SK-N-SH (cell line): Measurements from ENCODE around the gene MRPL58. TPM values are rescaled to one million over a fixed set of nuclear protein-coding genes. Genes with fewer than 3 reads are reported as not detected.
"Not testable (repeated sequence)": the region's sequence is repeated elsewhere in the genome, so short reads cannot be mapped to it uniquely, and the experiment has no call there.

Experiments used
- CTCF ChIA-PET: fragments of 300-600, 350-600 bp; formaldehyde crosslinking; extraction: SDS; loops from one replicate; lab custom pipeline; 2021; lab: Yijun Ruan, JAX
- POLR2A ChIA-PET: fragments of 350-600 bp; sonication (Branson Sonifier 250); formaldehyde crosslinking; extraction: SDS; loops from one replicate; lab custom pipeline; 2020; ENCODE audit warnings: antibody characterized with exemption, inconsistent platforms; lab: Yijun Ruan, JAX
- DNase-seq: peaks from one replicate; pipeline ENCODE4 v3.0.0; 2012
- H2AFZ ChIP-seq: fragments of 200-600 bp; sonication (generic); 2 replicates; pipeline ENCODE4 v1.8.1; 2016; ENCODE audit warnings: antibody characterized with exemption, mild to moderate bottlenecking, low read depth
- H3F3A ChIP-seq: fragments of 200-600 bp; sonication (generic); replicated peaks from 2 replicates; pipeline ENCODE3; 2016; ENCODE audit warnings: antibody characterized with exemption, mild to moderate bottlenecking; ENCODE audit not compliant: insufficient read depth
- H3K27ac ChIP-seq, 2 experiments: fragments of 200-500 bp in 1 of 2; fragments of 200-600 bp in 1 of 2; sonication (Bioruptor generic) in 1 of 2; sonication (generic), shearing (Covaris generic) in 1 of 2; 2 replicates each; pipeline versions ENCODE4 v1.5.1 to v1.6.1; 2014 to 2016; ENCODE audit warnings: low read depth in 2 of 2, inconsistent platforms in 1 of 2, low read length in 1 of 2, mild to moderate bottlenecking in 1 of 2, mixed read lengths in 1 of 2
- H3K27me3 ChIP-seq: fragments of 200-600 bp; sonication (generic), shearing (Covaris generic); 2 replicates; pipeline ENCODE4 v1.6.1; 2016; ENCODE audit warnings: mixed run types; ENCODE audit not compliant: insufficient read depth
- H3K36me3 ChIP-seq, 2 experiments: fragments of 200-500 bp in 1 of 2; fragments of 200-600 bp in 1 of 2; sonication (Bioruptor generic) in 1 of 2; sonication (generic) in 1 of 2; replicated peaks in 1 of 2; 2 replicates each; pipeline versions ENCODE3 to v1.5.1; 2014 to 2016; ENCODE audit warnings: low read length in 1 of 2, mild to moderate bottlenecking in 1 of 2; ENCODE audit not compliant: insufficient read depth in 2 of 2, control insufficient read depth in 1 of 2
- H3K4me1 ChIP-seq, 2 experiments: fragments of 200-500 bp in 1 of 2; fragments of 200-600 bp in 1 of 2; sonication (Bioruptor generic) in 1 of 2; sonication (generic), shearing (Covaris generic) in 1 of 2; 2 replicates each; pipeline versions ENCODE4 v1.5.1 to v1.6.1; 2014 to 2016; ENCODE audit warnings: low read depth in 1 of 2, low read length in 1 of 2, mixed run types in 1 of 2; ENCODE audit not compliant: insufficient read depth in 2 of 2, control insufficient read depth in 1 of 2
- H3K4me2 ChIP-seq: fragments of 200-600 bp; sonication (generic), shearing (Covaris generic); 2 replicates; pipeline ENCODE4 v1.6.1; 2017; ENCODE audit warnings: mixed run types
- H3K4me3 ChIP-seq, 2 experiments: fragments of 200-500 bp in 1 of 2; fragments of 200-600 bp in 1 of 2; sonication (Bioruptor generic) in 1 of 2; sonication (generic), shearing (Covaris generic) in 1 of 2; 2 replicates each; pipeline versions ENCODE4 v1.5.1 to v1.8.1; 2014 to 2016; ENCODE audit warnings: low read depth in 2 of 2, inconsistent platforms in 1 of 2, low read length in 1 of 2, mild to moderate bottlenecking in 1 of 2, mixed read lengths in 1 of 2, moderate library complexity in 1 of 2
- H3K79me2 ChIP-seq: fragments of 200-600 bp; sonication (generic); 2 replicates; pipeline ENCODE4 v1.8.1; 2017; ENCODE audit warnings: mild to moderate bottlenecking; ENCODE audit not compliant: insufficient read depth
- H3K9ac ChIP-seq: fragments of 200-600 bp; sonication (generic); 2 replicates; pipeline ENCODE4 v1.6.1; 2017; ENCODE audit warnings: mixed run types
- H3K9me2 ChIP-seq: fragments of 200-600 bp; sonication (generic); 2 replicates; pipeline ENCODE4 v1.6.1; 2017; ENCODE audit warnings: mixed run types
- H3K9me3 ChIP-seq: fragments of 200-600 bp; sonication (generic); 2 replicates; pipeline ENCODE4 v1.6.1; 2017; ENCODE audit warnings: mixed run types, mild to moderate bottlenecking, moderate library complexity
- H4K20me1 ChIP-seq: fragments of 200-600 bp; sonication (generic); 2 replicates; pipeline ENCODE4 v1.6.1; 2017; ENCODE audit warnings: mild to moderate bottlenecking, mixed run types; ENCODE audit not compliant: insufficient read depth
- ELF1 ChIP-seq: IDR thresholded peaks from 2 replicates; pipeline ENCODE4 v1.4.0; 2012
- FOSL2 ChIP-seq: IDR thresholded peaks from 2 replicates; pipeline ENCODE4 v1.4.0; 2012; ENCODE audit warnings: low read depth, mild to moderate bottlenecking, moderate library complexity, borderline replicate concordance
- FOXJ3 ChIP-seq: sonication (generic); formaldehyde crosslinking; IDR thresholded peaks from 2 replicates; pipeline ENCODE4 v1.5.1; 2020; ENCODE audit warnings: mild to moderate bottlenecking, missing genetic modification reagents
- FOXM1 ChIP-seq: IDR thresholded peaks from 2 replicates; pipeline ENCODE4 v1.4.0; 2012; ENCODE audit warnings: low read depth, mild to moderate bottlenecking
- IRF3 ChIP-seq: fragments of 150-350 bp; IDR thresholded peaks from 2 replicates; pipeline ENCODE4 v1.6.1; 2016; ENCODE audit warnings: mild to moderate bottlenecking, low read depth, low read length
- TCF12 ChIP-seq: IDR thresholded peaks from 2 replicates; pipeline ENCODE4 v1.4.0; 2012
- TEAD4 ChIP-seq: IDR thresholded peaks from 2 replicates; pipeline ENCODE4 v1.4.0; 2012; ENCODE audit warnings: mild to moderate bottlenecking, borderline replicate concordance; ENCODE audit not compliant: insufficient read depth
- USF2 ChIP-seq: fragments of 150-350 bp; IDR thresholded peaks from 2 replicates; pipeline ENCODE4 v1.6.1; 2017; ENCODE audit warnings: antibody characterized with exemption, low read length, low read depth, borderline replicate concordance
- YY1 ChIP-seq: IDR thresholded peaks from 2 replicates; pipeline ENCODE4 v1.4.0; 2012; ENCODE audit warnings: low read depth, mild to moderate bottlenecking
- WGBS: methylation state at CpG from one replicate; pipeline ENCODE4 v1.1.6; 2017; ENCODE audit warnings: low lambda C conversion rate; 5-methylcytosine and 5-hydroxymethylcytosine counted together
- polyA plus RNA-seq, 3 experiments: library from polyadenylated mRNA; depleted of rRNA; stranded (reverse); fragments of >200 nt; gene quantifications; 2 replicates each; pipeline ENCODE4 v1.2.3, GENCODE V29; 2012

MRPL58 gene
- polyA plus RNA-seq, 1 of the 3 experiments (the other 2 are of a cell fraction) = 87.3 TPM

GRCh38 chr17:74964988-74965622 is 47.4 kb upstream of the MRPL58 start:
- no peak overlapping the region for H3K4me3 ChIP-seq
- no peaks in the 10 kb centered on the region for H3K27me3 ChIP-seq
- H3K79me2 ChIP-seq = no peaks in the 10 kb centered on the region
- no peaks in the 10 kb centered on the region for H4K20me1 ChIP-seq
- H3K9me2 ChIP-seq = no peaks in the 10 kb centered on the region
- H3K9ac ChIP-seq = no peak overlapping the region
- no peak overlapping the region for H3K4me2 ChIP-seq
- no peaks in the 10 kb centered on the region for H3K9me3 ChIP-seq
- no peaks in the 10 kb centered on the region for H3K36me3 ChIP-seq
- H2AFZ ChIP-seq = no peak overlapping the region
- TF ChIP-seq FOXM1 (no peak), TCF12 (no peak), FOSL2 (no peak), YY1 (no peak), IRF3 (no peak), ELF1 (no peak)
- peaks cover 0 to under 1% of the 10 kb centered on the region in 2 experiments; a peak in 1 of 4 replicates for H3K4me1 ChIP-seq
- ChIA-PET POLR2A (no interaction called here), CTCF (interaction anchor here (1.1 to 9.5 kb wide), 5 partner anchors 26 to 149 kb away, joined by 3 to 295 read pairs (median 12); partner anchors contain the start of genes CDR2L and MRPL58)
- DNase-seq = no peak
- WGBS = 82% methylated on average over 14 of the region's 14 CpGs
- no peak overlapping the region for H3K27ac ChIP-seq
- H3F3A ChIP-seq = no peaks in the 10 kb centered on the region

GRCh38 chr17:74968361-74968780 is 44.1 kb upstream of the MRPL58 start:
- 76% methylated on average over 4 of the region's 5 CpGs for WGBS
- TF ChIP-seq FOXJ3 (CRISPR knock-in tag) (no peak), TEAD4 (no peak), USF2 (no peak)
- TF ChIP-seq, all 33 proteins: peak for 0
- no peak overlapping the region for H3K27ac ChIP-seq
- no peaks in the 10 kb centered on the region for H4K20me1 ChIP-seq
- POLR2A ChIA-PET = interaction anchor here (1.7 to 6.7 kb wide), 2 partner anchors 22 to 44 kb away, joined by 8 to 97 read pairs; partner anchors contain the start of gene MRPL58
- H3K9ac ChIP-seq = no peak overlapping the region
- no peaks in the 10 kb centered on the region for H3K9me3 ChIP-seq
- DNase-seq = no peak
- H3F3A ChIP-seq = peaks cover 5% of the 10 kb centered on the region
- no peak overlapping the region for H2AFZ ChIP-seq
- CTCF ChIA-PET = interaction anchor here (1.0 to 12.5 kb wide), 9 partner anchors 9 to 177 kb away, joined by 3 to 219 read pairs (median 8); partner anchors contain the start of genes CDR2L, OTOP2 and USH1G
- H3K4me2 ChIP-seq = no peak overlapping the region
- H3K4me3 ChIP-seq = no peak overlapping the region
- peaks cover 0 to 22% of the 10 kb centered on the region in 2 experiments; a peak in 1 of 4 replicates for H3K4me1 ChIP-seq
- no peaks in the 10 kb centered on the region for H3K36me3 ChIP-seq
- peaks cover 15% of the 10 kb centered on the region for H3K27me3 ChIP-seq
- no peaks in the 10 kb centered on the region for H3K9me2 ChIP-seq
- H3K79me2 ChIP-seq = no peaks in the 10 kb centered on the region

DNA sequence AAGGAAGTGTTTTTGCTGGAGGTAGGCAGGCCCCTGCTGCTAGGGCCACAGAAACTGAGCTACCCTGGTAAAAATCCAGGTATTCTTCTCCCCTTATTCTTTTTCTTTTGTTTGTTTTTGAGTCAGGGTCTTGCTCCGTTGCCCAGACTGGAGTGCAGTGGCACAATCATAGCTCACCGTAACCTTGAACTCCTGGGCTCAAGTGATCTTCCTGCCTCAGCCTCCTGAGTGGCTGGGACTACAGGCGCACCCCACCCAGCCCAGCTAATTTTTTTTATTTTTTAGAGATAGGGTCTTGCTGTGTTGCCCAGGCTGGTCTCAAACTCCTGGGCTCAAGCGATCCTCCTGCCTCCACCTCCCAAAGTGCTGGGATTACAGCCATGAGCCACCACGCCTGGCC is 43.0 kb upstream of the MRPL58 start:
- not testable (repeated sequence) for H3K9ac ChIP-seq, DNase-seq, H3K4me3 ChIP-seq, H2AFZ ChIP-seq, H3K9me3 ChIP-seq, H4K20me1 ChIP-seq, H3K79me2 ChIP-seq, H3F3A ChIP-seq, H3K4me2 ChIP-seq, H3K27ac ChIP-seq, H3K36me3 ChIP-seq, H3K9me2 ChIP-seq
- peaks cover 26% of the 10 kb centered on the region for H3K27me3 ChIP-seq
- POLR2A ChIA-PET = interaction anchor here (0.5 to 6.7 kb wide), 3 partner anchors 21 to 50 kb away, joined by 3 to 97 read pairs (median 8); partner anchors contain the start of gene MRPL58
- CTCF ChIA-PET = interaction anchor here (1.4 to 12.5 kb wide), 6 partner anchors 10 to 144 kb away, joined by 3 to 219 read pairs (median 13); partner anchors contain the start of genes CDR2L, OTOP2 and USH1G
- WGBS = 92% methylated on average over 5 of the region's 5 CpGs
- peaks cover 0 to 22% of the 10 kb centered on the region in 2 experiments; a peak in 1 of 4 replicates for H3K4me1 ChIP-seq
